HFF-Myc (cell line): ENCODE data around the gene ZNRD2.

Experiments used
- DNase-seq: peaks from one replicate; pipeline ENCODE4 v3.0.0-alpha.2; 2011; ENCODE audit warnings: low read depth; ENCODE audit errors: extremely low read depth
- H3K4me3 ChIP-seq: replicated peaks from 2 replicates; pipeline ENCODE4 v1.5.1; 2011; ENCODE audit warnings: low read depth, mild to moderate bottlenecking, control low read depth, low read length
- CTCF ChIP-seq: IDR thresholded peaks from 2 replicates; pipeline ENCODE4 v1.5.1; 2012; ENCODE audit warnings: mild to moderate bottlenecking, low read depth, low read length, control low read depth; ENCODE audit errors: missing control alignments

Gene ZNRD2

GRCh38 chr11:65558002-65558929 lies 12.0 kb upstream of the ZNRD2 start, which contains the start of gene LTBP3:
Gene LTBP3, minus strand, starts transcription at chr11:65558359. Its CDS starts 400 bp downstream, at chr11:65557959.
- peak within 1 kb of the TSS; percentile 56 for H3K4me3 ChIP-seq

GRCh38 chr11:65558930-65559509 lies 11.3 kb upstream of the ZNRD2 start:
- peak overlapping the region; percentile 56 for H3K4me3 ChIP-seq
- no peak for TF ChIP-seq CTCF
- no peak for DNase-seq

More at GRCh38 chr11:65558002-65558929, 12.0 kb upstream of the ZNRD2 start, which contains the start of gene LTBP3:
- no peak for DNase-seq
- no peak for TF ChIP-seq CTCF

- no peak overlapping the region for H3K4me3 ChIP-seq
- no peak for DNase-seq
- TF ChIP-seq CTCF = no peak
Measured at GRCh38 chr11:65559535-65559934, 10.7 kb upstream of the ZNRD2 start.

GRCh38 chr11:65559951-65560537 lies 10.2 kb upstream of the ZNRD2 start:
- TF ChIP-seq CTCF = no peak
- H3K4me3 ChIP-seq = no peak overlapping the region
- DNase-seq = no peak

- no peak overlapping the region for H3K4me3 ChIP-seq
- no peak for DNase-seq
- TF ChIP-seq CTCF = no peak
Measured at GRCh38 chr11:65560555-65561418, 9.5 kb upstream of the ZNRD2 start.

- TF ChIP-seq CTCF = no peak
- H3K4me3 ChIP-seq = no peak overlapping the region
- DNase-seq = no peak
Measured at GRCh38 chr11:65562020-65562419, 8.3 kb upstream of the ZNRD2 start.
